ENCODE results near the gene HIVEP2.

DNA sequence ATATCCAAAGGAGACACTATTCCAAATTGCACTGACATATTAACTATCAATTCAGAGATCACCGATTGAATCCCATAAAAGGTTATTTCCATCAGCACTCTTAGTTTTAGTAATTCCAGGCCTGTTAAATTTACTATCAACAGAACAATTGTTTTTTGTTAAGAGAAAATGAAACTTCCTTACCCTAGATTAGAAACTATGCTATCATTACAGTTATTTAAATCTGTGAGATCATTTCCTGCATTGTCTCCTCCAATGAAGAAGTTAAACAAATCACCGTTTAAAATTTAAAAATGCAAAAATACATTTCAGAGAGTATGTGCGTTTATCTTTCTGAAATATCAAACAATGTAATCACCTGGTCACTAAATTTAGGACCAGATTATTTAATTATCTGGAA lies 57.5 kb downstream of the HIVEP2 start:
- no peak for TF ChIP-seq POLR2A (IDR thresholded peaks at IDR 0.05; ENCODE audit: low read depth, low read length)
- no peak for TF ChIP-seq TAF1 (IDR thresholded peaks at IDR 0.05; ENCODE audit: low read depth, low read length)
- TF ChIP-seq POLR2AphosphoS5 (IDR thresholded peaks at IDR 0.05; ENCODE audit: low read depth, low read length): no peak
- no peak for TF ChIP-seq POU2F2 (IDR thresholded peaks at IDR 0.05; ENCODE audit: low read depth, low read length)
- no peak for TF ChIP-seq PAX5 (IDR thresholded peaks at IDR 0.05; ENCODE audit: insufficient read depth, low read length, severe bottlenecking)

Measured in GM12891 (cell line).